ENCODE measurements around the gene LRRFIP2. TPM values are rescaled to one million over a fixed set of nuclear protein-coding genes. Genes with fewer than 3 reads are reported as not detected.

The LRRFIP2 gene
- total RNA-seq, 4 donors from 2014 or later = 67.1 to 102 (median 83.1) TPM

DNA sequence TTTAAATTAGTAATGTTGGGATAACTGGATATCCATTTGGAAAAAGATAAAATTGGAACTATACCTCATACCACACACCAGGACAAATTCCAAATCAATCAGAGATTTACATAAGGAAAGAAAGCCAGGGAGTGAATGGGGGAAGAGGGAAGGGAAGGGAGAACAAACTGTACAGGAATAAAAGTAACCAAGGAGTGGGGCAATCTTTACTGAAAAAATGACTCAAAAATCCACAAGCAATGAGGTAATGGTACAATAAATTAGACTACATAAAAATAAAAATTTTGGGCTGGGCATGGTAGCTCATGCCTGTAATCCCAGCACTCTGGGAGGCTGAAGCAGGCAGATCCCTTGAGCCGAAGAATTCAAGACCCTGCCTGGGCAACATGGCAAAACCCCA lies 98.4 kb downstream of the LRRFIP2 start:
- no peak for DNase-seq (ENCODE audit: low spot score in 2 of 2)
- no peak overlapping the region for H3K4me3 ChIP-seq (ENCODE audit: low read depth, poor library complexity, severe bottlenecking)
- 89 to 95% methylated on average over 1 of the region's 1 CpG for WGBS, 2 donors
- no peak for TF ChIP-seq CTCF (IDR thresholded peaks at IDR 0.05)
- no peak for TF ChIP-seq POLR2A (IDR thresholded peaks at IDR 0.05)
- intact Hi-C loops (cut with DNase I; ENCODE audit: low total_unique reads) = no loop called here

DNA sequence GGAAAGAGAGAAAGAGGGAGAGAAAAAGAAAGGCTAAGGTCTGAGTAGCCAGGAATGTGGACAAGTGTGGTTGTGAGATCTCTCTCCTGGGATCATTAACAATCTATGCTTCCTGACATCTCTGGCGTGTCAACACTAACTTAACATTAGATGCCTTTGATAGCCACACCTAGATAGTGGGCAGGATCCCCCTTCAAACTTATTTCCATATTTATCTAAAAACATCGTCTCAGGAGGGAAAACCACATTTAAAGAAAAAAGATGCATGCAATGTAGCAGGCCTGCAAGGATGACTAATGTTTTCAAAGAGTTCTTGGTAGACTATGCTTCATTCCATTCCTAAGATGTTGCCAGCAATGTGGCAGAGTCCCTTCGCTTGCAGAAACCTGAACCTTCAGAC lies 100.2 kb downstream of the LRRFIP2 start:
- no peak overlapping the region for H3K4me3 ChIP-seq (ENCODE audit: low read depth, poor library complexity, severe bottlenecking)
- 57 to 80% methylated on average over 3 of the region's 3 CpGs for WGBS, 2 donors
- no peak for DNase-seq (ENCODE audit: low spot score in 2 of 2)
- TF ChIP-seq CTCF (IDR thresholded peaks at IDR 0.05) (no peak), POLR2A (IDR thresholded peaks at IDR 0.05) (no peak)
- intact Hi-C loops (cut with DNase I; ENCODE audit: low total_unique reads) = no loop called here

- H3K4me3 ChIP-seq (ENCODE audit: low read depth, poor library complexity, severe bottlenecking) = no peak overlapping the region
- no peak for TF ChIP-seq POLR2A (IDR thresholded peaks at IDR 0.05)
- TF ChIP-seq CTCF (IDR thresholded peaks at IDR 0.05) = no peak
- no peak for DNase-seq (ENCODE audit: low spot score in 2 of 2)
- 36 to 37% methylated on average over 2 of the region's 2 CpGs for WGBS, 2 donors
- intact Hi-C loops (cut with DNase I; ENCODE audit: low total_unique reads) = no loop called here
Measured at GRCh38 chr3:37072892-37073291, 101.5 kb downstream of the LRRFIP2 start.

GRCh38 chr3:37071921-37072320 lies 102.5 kb downstream of the LRRFIP2 start:
- no peak overlapping the region for H3K4me3 ChIP-seq (ENCODE audit: low read depth, poor library complexity, severe bottlenecking)
- TF ChIP-seq POLR2A (IDR thresholded peaks at IDR 0.05) (no peak), CTCF (IDR thresholded peaks at IDR 0.05) (no peak)
- intact Hi-C loops (cut with DNase I; ENCODE audit: low total_unique reads) = no loop called here
- WGBS, 2 donors = 88 to 90% methylated on average over 3 of the region's 3 CpGs
- DNase-seq (ENCODE audit: low spot score in 2 of 2) = no peak

DNA sequence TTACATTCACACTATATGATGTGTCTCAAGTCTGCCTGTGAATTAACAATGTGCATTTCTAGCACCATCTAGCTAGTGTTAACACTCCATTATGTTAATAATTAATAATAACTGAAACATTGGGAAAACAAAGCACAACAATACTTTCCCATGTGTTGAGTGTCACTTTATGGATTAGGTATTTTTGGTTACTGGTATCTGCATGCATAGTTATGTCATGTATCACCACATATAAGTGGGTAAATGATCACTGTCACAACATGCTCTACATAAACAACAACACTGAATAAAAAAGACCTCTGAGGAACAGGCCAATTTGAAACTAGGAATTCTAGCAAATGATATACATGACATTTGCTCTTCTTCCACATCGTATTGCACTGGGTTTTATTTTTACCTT lies 106.4 kb downstream of the LRRFIP2 start:
- intact Hi-C loops (cut with DNase I; ENCODE audit: low total_unique reads) = no loop called here
- no peak for DNase-seq (ENCODE audit: low spot score in 2 of 2)
- 87 to 88% methylated on average over 1 of the region's 1 CpG for WGBS, 2 donors
- H3K4me3 ChIP-seq (ENCODE audit: low read depth, poor library complexity, severe bottlenecking) = no peak overlapping the region
- TF ChIP-seq POLR2A (IDR thresholded peaks at IDR 0.05) (no peak), CTCF (IDR thresholded peaks at IDR 0.05) (no peak)

DNA sequence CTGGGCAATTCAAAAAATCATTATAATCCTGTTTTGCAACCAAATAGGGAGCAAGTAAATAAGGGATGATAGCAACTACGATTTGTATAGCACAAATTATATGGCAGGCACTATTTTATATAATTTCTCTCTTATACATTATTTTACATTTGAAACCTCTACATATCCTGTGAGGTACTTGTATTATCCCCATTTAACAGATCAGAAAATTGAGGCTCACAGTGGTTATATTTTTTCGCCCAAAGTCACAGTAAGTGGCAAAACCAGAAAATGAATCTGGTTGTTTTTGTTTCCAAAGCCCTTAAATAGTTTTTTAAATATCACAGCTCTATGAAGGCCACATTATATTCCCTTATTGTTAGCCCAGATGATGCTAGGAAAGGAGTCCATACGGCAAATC lies 106.8 kb downstream of the LRRFIP2 start:
- no peak overlapping the region for H3K4me3 ChIP-seq (ENCODE audit: low read depth, poor library complexity, severe bottlenecking)
- 96 to 97% methylated on average over 3 of the region's 3 CpGs for WGBS, 2 donors
- TF ChIP-seq POLR2A (IDR thresholded peaks at IDR 0.05) = no peak
- no peak for DNase-seq (ENCODE audit: low spot score in 2 of 2)
- intact Hi-C loops (cut with DNase I; ENCODE audit: low total_unique reads) = no loop called here

Data from lower leg skin (tissue), 4 donors.